SIG-M5 treated with dmso at 0.1 percent for 504 hours (cell line): ENCODE data around the gene CAND2.
A peak's percentile ranks its signal among the peaks of the same experiment; 100 is the strongest.

Experiments
- DNase-seq: peaks from one replicate; lab custom pipeline; 2025; ENCODE audit not compliant: unreplicated experiment; lab: John Stamatoyannopoulos, UW

The CAND2 gene

GRCh38 chr3:12796171-12797123 lies at the start of gene CAND2:
CAND2 (plus strand) TSS chr3:12796680; CDS start chr3:12796721, 41 bp downstream.
- no peak for DNase-seq

DNA sequence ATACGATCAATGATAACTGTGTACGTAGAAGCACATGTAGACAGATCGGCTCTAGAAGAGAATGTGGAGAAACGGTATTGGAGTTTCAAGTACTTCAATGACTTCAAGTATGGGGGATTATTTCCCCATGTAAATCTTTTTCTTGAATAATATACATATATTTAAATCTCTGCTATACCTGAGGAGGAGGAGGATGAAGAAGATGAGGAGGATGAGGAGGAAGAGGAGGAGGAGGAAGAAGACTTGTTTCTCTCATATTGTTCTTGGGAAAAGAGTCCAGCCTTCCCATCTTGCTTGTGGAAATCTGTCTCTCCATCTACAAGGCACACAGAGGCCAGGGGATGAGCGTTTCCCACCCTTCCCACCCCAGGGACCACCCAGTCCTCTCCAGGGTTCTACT lies 48.0 kb upstream of the CAND2 start:
- DNase-seq = no peak

DNA sequence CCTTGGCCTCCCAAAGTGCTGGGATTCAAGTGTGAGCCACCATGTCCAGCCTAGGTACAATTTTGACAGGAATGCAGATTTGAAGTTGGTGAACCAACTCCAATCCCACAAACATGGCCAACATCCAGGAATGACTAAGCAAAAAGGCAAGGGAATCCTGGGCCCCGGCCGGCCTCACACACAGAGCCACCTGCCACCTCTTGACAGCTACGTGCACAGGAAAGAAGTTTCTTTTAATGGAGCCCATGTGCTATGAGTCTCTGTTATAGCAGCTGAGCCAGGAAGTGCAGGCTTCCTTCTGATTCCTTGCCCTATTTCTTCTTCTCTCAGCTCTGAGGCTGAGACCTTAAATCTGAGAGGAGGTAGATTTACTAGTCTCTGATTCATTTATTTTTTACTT lies 46.3 kb upstream of the CAND2 start:
- DNase-seq = no peak

GRCh38 chr3:12750658-12751071 lies 45.8 kb upstream of the CAND2 start:
- DNase-seq = peak; percentile 26

- no peak for DNase-seq
Observed at GRCh38 chr3:12751571-12751970, 44.9 kb upstream of the CAND2 start.

- no peak for DNase-seq
Observed at GRCh38 chr3:12752102-12752501, 44.4 kb upstream of the CAND2 start.

DNA sequence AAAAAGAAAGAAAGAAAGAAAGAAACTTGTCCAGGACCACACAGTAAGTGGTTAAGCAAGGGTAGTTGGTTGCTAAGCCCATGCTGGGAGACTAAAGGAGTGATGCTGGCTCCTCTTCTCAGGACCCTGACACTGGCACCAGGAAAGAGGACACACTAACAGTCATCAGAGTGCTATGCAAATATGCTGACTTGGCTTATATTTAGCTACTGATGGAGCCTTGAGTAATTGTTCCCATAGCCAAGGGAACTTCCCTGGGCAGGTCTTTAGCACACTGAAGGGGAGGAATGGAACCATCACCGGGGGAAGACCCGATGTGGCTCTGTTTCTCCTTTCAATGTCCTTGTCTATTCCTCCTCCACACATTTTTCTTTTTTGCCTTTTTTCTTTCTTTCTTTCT lies 43.7 kb upstream of the CAND2 start:
- no peak for DNase-seq

DNA sequence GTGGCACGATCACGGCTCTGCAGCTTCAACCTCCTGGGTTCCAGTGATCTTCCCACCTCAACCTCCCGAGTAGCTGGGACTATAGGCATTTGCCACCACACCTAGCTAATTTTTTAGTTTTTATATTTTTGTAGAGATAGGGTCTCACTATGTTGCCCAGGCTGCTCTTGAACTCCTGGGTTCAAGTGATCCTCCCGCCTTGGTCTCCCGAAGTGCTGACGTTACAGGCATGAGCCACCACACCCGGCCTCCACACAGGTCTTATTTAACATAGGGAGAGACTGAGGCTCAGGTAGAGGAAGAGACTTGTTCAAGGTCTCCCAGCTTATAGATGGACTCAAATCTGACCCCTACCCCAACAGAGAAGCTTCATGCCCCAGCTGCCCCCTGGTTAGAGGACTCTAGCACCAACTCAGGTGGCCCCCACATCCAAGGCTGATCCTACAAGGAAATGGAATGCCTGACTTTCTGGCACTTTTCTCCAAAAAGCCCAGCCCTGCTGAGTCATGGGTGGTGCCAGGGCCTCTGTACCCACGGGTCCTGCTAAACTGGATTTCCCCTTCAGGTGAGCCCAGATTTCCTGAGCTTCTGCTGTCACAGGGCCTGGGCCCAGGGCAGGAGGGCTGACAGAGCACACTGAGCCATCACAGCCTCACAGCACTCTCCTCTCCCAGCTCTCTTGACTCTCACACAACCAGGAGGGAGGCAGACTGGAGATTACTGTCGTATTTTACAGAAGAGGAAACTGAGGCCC lies 43.0 kb upstream of the CAND2 start:
- DNase-seq = peak; percentile 30

DNA sequence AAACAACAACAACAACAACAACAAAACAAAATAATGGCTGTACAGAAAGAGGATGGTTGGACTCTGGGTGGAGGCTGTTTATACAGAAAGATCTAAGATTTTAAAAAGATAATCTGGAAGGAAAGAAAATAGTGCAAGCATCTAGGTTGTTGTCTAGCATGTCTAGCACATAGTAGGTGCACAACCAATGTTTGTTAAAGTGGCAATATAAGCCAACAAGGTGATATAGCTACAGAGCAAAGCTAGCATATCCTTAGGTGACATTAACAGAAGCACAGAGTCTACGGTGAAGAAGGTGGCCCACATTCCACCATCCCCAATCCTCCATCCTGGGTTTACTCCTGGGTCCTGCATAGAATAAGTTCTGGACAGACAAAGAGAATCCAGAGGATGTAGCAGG lies 42.2 kb upstream of the CAND2 start:
- DNase-seq = no peak

- DNase-seq = no peak
Observed at GRCh38 chr3:12755754-12756153, 40.7 kb upstream of the CAND2 start.

- no peak for DNase-seq
Observed at GRCh38 chr3:12756175-12756574, 40.3 kb upstream of the CAND2 start.

DNA sequence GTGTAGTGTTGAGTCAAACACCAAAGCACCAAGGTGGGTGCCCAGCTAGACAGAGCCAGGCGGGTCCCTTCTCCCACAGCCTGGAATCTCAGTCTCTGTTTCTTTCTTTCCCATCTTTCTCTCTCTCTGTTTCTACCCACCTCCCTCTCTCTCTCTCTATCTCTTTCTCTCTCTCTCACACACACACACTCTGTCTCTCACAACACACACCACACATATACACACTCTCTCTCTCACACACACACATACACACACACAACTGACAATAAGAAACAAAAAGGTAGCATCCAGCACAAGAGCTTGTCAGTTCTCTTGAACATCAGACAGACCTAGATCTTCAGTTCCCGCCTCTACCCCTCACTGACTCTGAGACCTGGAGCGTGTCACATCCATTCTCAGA lies 39.8 kb upstream of the CAND2 start:
- DNase-seq = no peak

DNA sequence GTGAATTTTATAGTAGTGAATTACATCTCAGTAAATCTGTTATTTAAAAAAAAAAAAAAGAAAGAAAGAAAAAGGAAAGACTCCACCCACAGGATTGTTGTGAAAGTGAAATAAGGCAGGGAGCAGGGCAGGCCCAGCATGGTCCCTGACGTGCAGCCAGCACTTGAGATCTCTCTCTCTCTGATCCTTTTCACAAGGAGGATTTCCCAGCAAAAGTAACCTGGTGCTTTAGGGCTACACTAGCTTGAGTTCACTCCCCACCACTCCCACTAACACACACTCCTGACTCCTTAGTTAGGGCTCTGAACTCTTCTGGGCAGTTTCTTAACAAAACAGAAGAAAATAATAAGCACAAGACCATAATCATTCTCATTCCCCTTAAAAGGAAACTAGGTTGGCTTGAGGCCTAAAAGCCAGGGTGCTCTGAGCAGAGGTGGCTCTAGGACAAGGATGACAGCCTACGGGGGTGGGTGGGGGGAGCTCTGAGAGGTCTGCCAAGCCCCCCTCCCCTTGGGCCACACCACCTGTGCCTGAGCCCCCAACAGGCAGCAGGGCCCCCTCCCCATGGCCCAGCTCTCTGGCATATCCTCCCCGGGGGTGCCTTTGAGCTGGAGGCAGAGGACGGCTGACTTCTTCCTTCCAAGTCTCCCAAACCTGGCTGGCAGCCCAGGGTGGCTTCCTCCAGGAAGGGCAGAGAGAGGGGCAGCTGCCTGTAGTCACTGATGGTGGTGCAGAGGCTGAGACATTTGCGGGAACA lies 38.3 kb upstream of the CAND2 start:
- no peak for DNase-seq

GRCh38 chr3:12759097-12759679 lies 37.3 kb upstream of the CAND2 start, which contains the start of gene TMEM40:
TMEM40 (minus strand) TSS chr3:12759259; CDS start chr3:12749832, 9,427 bp downstream.
- DNase-seq = no peak

GRCh38 chr3:12759693-12760565 lies 36.6 kb upstream of the CAND2 start:
- no peak for DNase-seq

DNA sequence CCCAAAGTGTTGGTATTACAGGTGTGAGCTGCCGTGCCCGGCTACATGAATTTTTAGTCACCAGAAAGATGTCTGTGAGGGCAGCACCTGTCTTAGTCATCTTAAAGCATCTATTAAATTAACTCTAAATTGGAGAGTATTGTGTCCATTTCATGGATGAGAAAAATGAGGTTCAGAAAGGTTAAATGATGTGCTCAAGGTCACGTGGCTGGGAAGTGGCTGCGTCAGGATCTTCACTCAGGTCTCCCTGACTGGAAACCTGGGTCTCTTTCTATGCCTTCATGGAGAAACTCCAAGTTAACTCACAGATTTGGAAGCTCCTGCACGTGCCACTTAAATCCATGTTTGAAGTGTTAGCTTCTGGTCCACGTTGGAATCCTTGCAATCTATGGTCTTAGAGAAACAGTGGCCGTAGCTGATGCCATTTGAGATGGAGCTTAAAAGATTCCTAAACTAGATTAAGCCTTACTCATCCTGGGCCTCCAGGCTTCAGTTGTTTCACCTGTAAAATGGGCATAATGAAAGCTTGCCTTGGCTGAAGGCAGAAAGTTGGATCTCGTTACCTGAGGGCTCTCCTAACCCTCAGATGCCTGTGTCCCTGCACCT lies 32.2 kb upstream of the CAND2 start:
- no peak for DNase-seq

DNA sequence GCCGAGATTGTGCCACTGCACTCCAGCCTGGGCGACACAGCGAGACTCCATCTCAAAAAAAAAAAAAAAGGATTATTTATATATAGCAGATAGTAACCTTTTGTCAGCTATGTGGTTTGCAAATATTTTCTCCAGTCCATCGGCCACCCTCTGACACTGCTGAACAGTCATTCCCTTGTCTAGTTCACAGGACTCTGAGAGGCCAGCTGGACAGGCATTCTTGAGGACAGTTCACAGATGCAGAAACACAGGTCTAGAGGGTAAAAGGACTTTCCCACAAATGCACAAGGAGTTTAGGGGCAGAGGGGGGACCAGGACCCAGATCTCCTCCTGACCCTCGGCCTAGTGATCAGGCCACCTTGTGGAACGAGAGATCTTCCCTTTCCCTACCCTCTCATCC lies 29.9 kb upstream of the CAND2 start:
- no peak for DNase-seq

GRCh38 chr3:12768579-12769527 lies 27.6 kb upstream of the CAND2 start:
- no peak for DNase-seq
